BJ (cell line): ENCODE measurements around the gene DLG4. TPM values are rescaled to one million over a fixed set of nuclear protein-coding genes. Genes with fewer than 3 reads are reported as not detected.

Experiments used
- CTCF ChIA-PET: fragments of 350-600 bp; formaldehyde crosslinking; extraction: SDS; loops from one replicate; lab custom pipeline; 2021; ENCODE audit warnings: antibody characterized with exemption, inconsistent platforms; lab: Yijun Ruan, JAX
- POLR2A ChIA-PET: fragments of 300-600 bp; sonication (Branson Sonifier 250); formaldehyde crosslinking; extraction: SDS; loops from one replicate; lab custom pipeline; 2021; ENCODE audit warnings: antibody characterized with exemption; lab: Charles Lee
- DNase-seq: peaks from one replicate; pipeline ENCODE4 v3.0.0-alpha.2; 2011; ENCODE audit warnings: low read depth
- H3K27me3 ChIP-seq: 2 replicates; pipeline ENCODE4 v1.6.0; 2011; ENCODE audit warnings: low read length; ENCODE audit not compliant: control insufficient read depth, insufficient read depth
- H3K36me3 ChIP-seq: 2 replicates; pipeline ENCODE4 v1.5.1; 2011; ENCODE audit warnings: low read length; ENCODE audit not compliant: control insufficient read depth, insufficient read depth
- H3K4me3 ChIP-seq: 2 replicates; pipeline ENCODE4 v1.5.1; 2011; ENCODE audit warnings: low read depth, mild to moderate bottlenecking, control low read depth, low read length
- CTCF ChIP-seq: IDR thresholded peaks from 2 replicates; pipeline ENCODE4 v1.5.1; 2011; ENCODE audit warnings: low read depth, mild to moderate bottlenecking, control low read depth, inconsistent platforms, low read length, moderate library complexity; ENCODE audit not compliant: insufficient read depth
- polyA plus RNA-seq: library from polyadenylated mRNA; depleted of rRNA; stranded (reverse); fragments of >200 nt; gene quantifications from 2 replicates; pipeline ENCODE4 v1.2.3, GENCODE V29; 2011

Gene DLG4
- polyA plus RNA-seq, 1 experiment: 20.4 TPM

- Histone ChIP-seq H3K36me3 (peaks cover 29% of the 10 kb centered on the region), H3K4me3 (no peak overlapping the region), H3K27me3 (no peaks in the 10 kb centered on the region)
- ChIA-PET POLR2A (interaction anchor here (0.6 kb wide), 1 partner anchor 10 kb away, joined by 4 read pairs; no protein-coding TSS in a partner anchor), CTCF (interaction anchor here (0.7 kb wide), 1 partner anchor 10 kb away, joined by 3 read pairs; no protein-coding TSS in a partner anchor)
- TF ChIP-seq CTCF: no peak
- DNase-seq: no peak
These were observed 12.5 kb upstream of the DLG4 start for GRCh38 chr17:7232114-7232513.

DNA sequence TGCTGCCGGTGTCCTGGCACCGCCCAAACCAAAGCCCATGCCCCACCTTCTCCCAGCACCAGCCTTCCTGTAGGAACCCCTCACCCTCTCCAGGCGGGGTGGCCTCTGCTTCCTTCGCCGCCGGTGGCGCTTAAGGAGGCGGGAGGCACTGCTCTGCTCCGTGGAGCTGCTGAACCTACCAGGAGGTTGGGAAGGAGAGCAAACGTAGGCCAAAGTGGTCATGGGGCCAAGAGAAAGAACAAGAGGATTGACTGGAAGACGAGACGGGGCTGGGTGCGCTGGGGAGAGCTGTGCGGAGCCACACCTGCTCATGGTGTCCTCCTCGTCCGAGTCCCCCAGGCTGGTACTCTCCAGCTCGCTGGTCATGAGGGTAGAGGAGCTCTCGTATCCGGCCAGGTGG is 9.9 kb upstream of the DLG4 start:
- H3K4me3 ChIP-seq: no peak overlapping the region
- ChIA-PET CTCF (interaction anchor here (1.2 kb wide), 1 partner anchor 9 kb away, joined by 6 read pairs; no protein-coding TSS in a partner anchor), POLR2A (no interaction called here)
- TF ChIP-seq CTCF: no peak
- H3K27me3 ChIP-seq: no peaks in the 10 kb centered on the region
- no peak for DNase-seq
- peaks cover 33% of the 10 kb centered on the region for H3K36me3 ChIP-seq

- TF ChIP-seq CTCF: no peak
- ChIA-PET POLR2A (no interaction called here), CTCF (no interaction called here)
- H3K27me3 ChIP-seq: no peaks in the 10 kb centered on the region
- H3K4me3 ChIP-seq: no peak overlapping the region
- no peak for DNase-seq
- H3K36me3 ChIP-seq: peaks cover 38% of the 10 kb centered on the region
These were observed 9.3 kb upstream of the DLG4 start for GRCh38 chr17:7228920-7229319.

DNA sequence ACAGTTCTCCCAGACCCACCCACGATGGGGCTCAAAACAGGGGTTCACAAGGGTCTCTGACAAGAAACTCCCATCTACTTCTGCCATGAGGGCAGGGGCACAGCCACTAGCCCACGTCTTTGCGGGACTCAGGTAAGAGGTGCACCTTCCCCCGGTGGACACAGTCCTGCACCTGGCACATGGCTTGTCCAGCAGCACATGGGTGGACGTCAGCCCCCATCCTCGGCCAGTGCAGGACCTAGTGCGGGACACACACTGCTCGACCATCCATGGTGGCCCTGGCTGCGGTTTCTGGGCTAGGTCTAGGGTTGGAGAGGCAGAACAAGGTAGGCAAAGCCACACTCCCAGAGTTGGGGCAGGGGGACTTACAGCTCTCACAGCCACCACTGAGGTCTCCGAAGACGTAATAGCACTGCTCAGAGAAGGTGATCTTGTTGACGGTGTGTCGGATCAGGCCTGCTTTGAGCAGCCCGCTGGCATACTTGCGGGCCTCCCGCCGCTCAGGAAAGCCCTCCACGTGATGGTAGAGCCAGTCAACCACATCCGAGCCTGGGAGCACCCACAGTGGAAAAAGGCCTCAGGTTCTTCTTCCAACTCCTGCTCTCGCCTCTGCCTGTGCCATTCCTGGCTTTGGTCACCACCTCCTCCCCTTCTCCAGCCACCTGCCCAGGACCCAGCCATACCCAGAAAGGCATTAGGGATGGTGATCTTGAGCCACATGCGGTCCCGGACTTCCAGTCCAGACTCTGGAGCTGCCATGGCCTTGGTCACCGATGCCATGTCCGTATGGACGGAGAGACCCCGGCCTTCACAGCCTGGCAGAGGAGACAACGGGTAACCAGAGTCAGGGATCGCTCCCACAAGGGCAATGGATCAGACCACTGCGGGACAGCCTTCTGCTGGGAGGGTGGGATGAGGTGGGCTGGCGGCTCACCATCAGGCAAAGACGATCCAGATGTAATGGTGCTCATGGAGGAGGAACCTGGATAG is 7.4 kb upstream of the DLG4 start:
- POLR2A ChIA-PET: no interaction called here
- DNase-seq: no peak
- no peak overlapping the region for H3K4me3 ChIP-seq
- no peaks in the 10 kb centered on the region for H3K27me3 ChIP-seq
- no peak for TF ChIP-seq CTCF
- CTCF ChIA-PET: no interaction called here
- H3K36me3 ChIP-seq: peaks cover 53% of the 10 kb centered on the region

DNA sequence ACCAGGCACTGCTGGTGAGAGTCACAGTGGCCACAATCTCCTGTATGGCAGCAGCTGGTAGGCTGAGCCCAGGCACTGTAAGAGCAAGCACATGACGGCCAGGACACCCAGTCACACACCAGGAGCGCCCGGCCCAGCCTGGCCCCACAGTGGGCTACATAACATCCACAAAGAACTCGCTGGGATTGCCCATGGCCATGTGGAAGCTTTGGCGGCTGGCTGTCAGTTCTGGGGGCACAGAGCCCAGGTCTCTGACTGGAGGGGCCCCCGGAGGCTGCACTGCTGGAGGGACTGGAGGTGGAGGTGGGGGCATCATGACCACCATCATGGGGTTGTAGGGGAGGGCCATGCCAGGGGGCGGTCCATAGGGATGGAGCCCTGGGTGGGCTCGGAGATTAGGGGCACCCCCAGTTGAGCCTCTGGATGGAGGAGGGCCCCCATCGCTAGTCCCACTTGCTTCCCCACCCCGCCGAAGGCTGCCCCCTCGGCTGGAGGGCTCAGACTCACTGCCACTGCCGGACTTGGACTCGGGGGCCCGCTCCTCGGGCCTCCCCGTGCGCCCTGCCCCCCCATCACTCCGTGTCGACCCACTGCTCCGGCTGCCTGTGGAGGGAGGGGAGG is 6.2 kb upstream of the DLG4 start:
- no peak for TF ChIP-seq CTCF
- POLR2A ChIA-PET: no interaction called here
- Histone ChIP-seq H3K36me3 (peaks cover 56% of the 10 kb centered on the region), H3K4me3 (no peak overlapping the region), H3K27me3 (no peaks in the 10 kb centered on the region)
- no peak for DNase-seq
- CTCF ChIA-PET: interaction anchor here (0.8 kb wide), 1 partner anchor 180 kb away, joined by 3 read pairs; no protein-coding TSS in a partner anchor
